HepG2 (cell line): Measurements from ENCODE around the gene SETD1B. TPM values are rescaled to one million over a fixed set of nuclear protein-coding genes. Genes with fewer than 3 reads are reported as not detected.
A peak's percentile ranks its signal among the peaks of the same experiment; 100 is the strongest.

ENCODE experiments used
- BCLAF1 ChIP-seq: fragments of 450-650 bp; IDR thresholded peaks from 2 replicates; pipeline ENCODE4 v1.6.1; 2017; ENCODE audit warnings: mild to moderate bottlenecking
- HMGXB3 ChIP-seq: sonication (generic); formaldehyde crosslinking; IDR thresholded peaks from 2 replicates; pipeline ENCODE4 v1.4.0; 2020; ENCODE audit warnings: missing genetic modification reagents, borderline replicate concordance
- NR2F1 ChIP-seq, 2 experiments: fragments of 450-650 bp in 1 of 2; formaldehyde crosslinking in 1 of 2; IDR thresholded peaks; 2 replicates each; pipeline versions ENCODE4 v1.5.0 to v1.6.1; 2016 to 2020; ENCODE audit warnings: mild to moderate bottlenecking in 1 of 2, missing compliant biosample characterization in 1 of 2, missing genetic modification reagents in 1 of 2, moderate library complexity in 1 of 2
- THRA ChIP-seq: sonication (generic); formaldehyde crosslinking; IDR thresholded peaks from 2 replicates; pipeline ENCODE4 v1.4.0; 2020; ENCODE audit warnings: missing genetic modification reagents, borderline replicate concordance
- ZBED4 ChIP-seq: sonication (generic); formaldehyde crosslinking; IDR thresholded peaks from 2 replicates; pipeline ENCODE4 v1.4.0; 2020; ENCODE audit warnings: missing genetic modification reagents, borderline replicate concordance
- ZNF121 ChIP-seq: sonication (generic); formaldehyde crosslinking; IDR thresholded peaks from 2 replicates; pipeline ENCODE4 v1.5.0; 2020; ENCODE audit warnings: mild to moderate bottlenecking, missing genetic modification reagents
- ZNF253 ChIP-seq: sonication (generic); formaldehyde crosslinking; IDR thresholded peaks from 2 replicates; pipeline ENCODE4 v1.8.0; 2022; ENCODE audit warnings: mild to moderate bottlenecking, missing genetic modification reagents, borderline replicate concordance
- ZUFSP ChIP-seq: sonication (generic); formaldehyde crosslinking; IDR thresholded peaks from 2 replicates; pipeline ENCODE4 v1.9.0; 2021; ENCODE audit warnings: missing genetic modification reagents, mild to moderate bottlenecking, borderline replicate concordance
- polyA plus RNA-seq, 8 experiments: library from polyadenylated mRNA; depleted of rRNA in 3 of 8; stranded (reverse) in 7 of 8; unstranded in 1 of 8; fragments of >200 nt; fragmentation: Illumina TruSeq in 4 of 8; extraction: Trizol in 4 of 8; gene quantifications; 2 replicates each; pipeline versions ENCODE4 v1.2.1 to v1.2.3, GENCODE V29; 2011 to 2016; ENCODE audit warnings: low read depth in 4 of 8, missing spikeins in 1 of 8, mixed read lengths in 1 of 8; ENCODE audit not compliant: insufficient read depth in 1 of 8
- total RNA-seq, 5 experiments: library from RNA; depleted of rRNA; stranded (reverse); fragments of >200 nt; fragmentation: Illumina TruSeq; extraction: Trizol; gene quantifications; 2 replicates each; pipeline ENCODE4 v1.2.3, GENCODE V29; 2016; ENCODE audit warnings: low read depth in 1 of 5

SETD1B gene
- total and polyA plus RNA-seq, 2 of the 13 experiments (the other 11 are each of a cell fraction or from before 2014, with no cell fraction given), result 1.1 to 1.4 TPM

GRCh38 chr12:121773011-121773777 lies 30.6 kb upstream of the SETD1B start (continued):
- peak; percentile 64; the same call in 1 of the 2 replicates for TF ChIP-seq THRA (CRISPR knock-in tag)
- TF ChIP-seq ZNF253 (CRISPR knock-in tag), result no peak
- no peak for TF ChIP-seq ZUFSP (CRISPR knock-in tag)
- TF ChIP-seq ZNF121, result 0 out of 2 replicates have a peak, but pooled peaks have one; percentile 22
- no peak for TF ChIP-seq HMGXB3 (CRISPR knock-in tag)
- TF ChIP-seq NR2F1 (CRISPR knock-in tag; IDR thresholded peaks at IDR 0.05), result no peak
- 0 out of 2 replicates have a peak, but pooled peaks have one; percentile 36 for TF ChIP-seq ZBED4 (CRISPR knock-in tag)
- TF ChIP-seq BCLAF1, result no peak
